Liver (tissue), 3 donors: ENCODE data around the gene CDA.

ENCODE experiments used
- FOXA1 ChIP-seq: IDR thresholded peaks from 2 replicates; pipeline ENCODE4 v1.6.1; 2016; ENCODE audit warnings: antibody characterized with exemption
- JUND ChIP-seq, 2 donors: IDR thresholded peaks; 2 replicates each; pipeline ENCODE4 v1.6.1; 2016; ENCODE audit warnings: antibody characterized with exemption in 2 of 2
- RAD21 ChIP-seq, 2 donors: IDR thresholded peaks; 2 replicates each; pipeline ENCODE4 v1.6.1; 2016; ENCODE audit warnings: antibody characterized with exemption in 2 of 2, mild to moderate bottlenecking in 2 of 2
- SP1 ChIP-seq: IDR thresholded peaks from 2 replicates; pipeline ENCODE4 v1.6.1; 2018; ENCODE audit warnings: antibody characterized with exemption, mild to moderate bottlenecking
- TAF1 ChIP-seq: conservative IDR thresholded peaks from 2 replicates; pipeline ENCODE4 v1.6.1; 2016; ENCODE audit warnings: antibody characterized with exemption, mild to moderate bottlenecking
- YY1 ChIP-seq: IDR thresholded peaks from 2 replicates; pipeline ENCODE4 v1.6.1; 2016; ENCODE audit warnings: antibody characterized with exemption, mild to moderate bottlenecking
- TF ChIP-seq, protein P1 (sequence below): fragments of 150-350 bp; IDR thresholded peaks from 2 replicates; pipeline ENCODE4 v1.5.1; 2017; ENCODE audit warnings: improper control_type of control experiment, low read depth, low read length; ENCODE audit not compliant: missing input control
- TF ChIP-seq, protein P2 (sequence below): IDR thresholded peaks from 2 replicates; pipeline ENCODE4 v1.6.1; 2016; ENCODE audit warnings: antibody characterized with exemption
- TF ChIP-seq, protein P3 (sequence below): IDR thresholded peaks from 2 replicates; pipeline ENCODE4 v1.6.1; 2016; ENCODE audit warnings: antibody characterized with exemption
- TF ChIP-seq, protein P4 (sequence below): IDR thresholded peaks from 2 replicates; pipeline ENCODE4 v1.6.1; 2016; ENCODE audit warnings: antibody characterized with exemption, mild to moderate bottlenecking
- TF ChIP-seq, protein P5 (sequence below): IDR thresholded peaks from 2 replicates; pipeline ENCODE4 v1.6.1; 2016; ENCODE audit warnings: antibody characterized with exemption
- donor health status: healthy.
- donor health status: healthy.

DNA sequence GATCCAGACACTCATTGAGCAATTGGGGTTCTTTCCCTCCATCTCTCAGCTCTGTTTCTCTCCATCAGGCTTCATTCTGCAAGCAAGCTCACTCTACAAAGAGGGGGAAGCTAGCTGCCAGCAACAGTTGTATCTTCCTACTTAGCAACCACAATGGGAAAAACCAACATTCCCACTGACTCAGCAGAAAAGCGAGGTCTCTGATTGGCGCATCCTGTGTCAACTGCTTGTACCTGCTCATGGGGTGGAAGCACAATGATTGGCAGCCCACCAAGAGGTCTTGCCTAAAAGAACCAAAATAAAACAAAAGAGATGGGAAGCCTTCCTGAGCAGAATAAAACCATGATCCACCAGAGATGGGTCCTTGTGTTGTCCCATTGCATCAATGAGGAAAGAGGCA lies 4.0 kb upstream of the CDA start:
- TF ChIP-seq, protein P1, sequence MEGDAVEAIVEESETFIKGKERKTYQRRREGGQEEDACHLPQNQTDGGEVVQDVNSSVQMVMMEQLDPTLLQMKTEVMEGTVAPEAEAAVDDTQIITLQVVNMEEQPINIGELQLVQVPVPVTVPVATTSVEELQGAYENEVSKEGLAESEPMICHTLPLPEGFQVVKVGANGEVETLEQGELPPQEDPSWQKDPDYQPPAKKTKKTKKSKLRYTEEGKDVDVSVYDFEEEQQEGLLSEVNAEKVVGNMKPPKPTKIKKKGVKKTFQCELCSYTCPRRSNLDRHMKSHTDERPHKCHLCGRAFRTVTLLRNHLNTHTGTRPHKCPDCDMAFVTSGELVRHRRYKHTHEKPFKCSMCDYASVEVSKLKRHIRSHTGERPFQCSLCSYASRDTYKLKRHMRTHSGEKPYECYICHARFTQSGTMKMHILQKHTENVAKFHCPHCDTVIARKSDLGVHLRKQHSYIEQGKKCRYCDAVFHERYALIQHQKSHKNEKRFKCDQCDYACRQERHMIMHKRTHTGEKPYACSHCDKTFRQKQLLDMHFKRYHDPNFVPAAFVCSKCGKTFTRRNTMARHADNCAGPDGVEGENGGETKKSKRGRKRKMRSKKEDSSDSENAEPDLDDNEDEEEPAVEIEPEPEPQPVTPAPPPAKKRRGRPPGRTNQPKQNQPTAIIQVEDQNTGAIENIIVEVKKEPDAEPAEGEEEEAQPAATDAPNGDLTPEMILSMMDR, result no peak
- TF ChIP-seq, protein P2, sequence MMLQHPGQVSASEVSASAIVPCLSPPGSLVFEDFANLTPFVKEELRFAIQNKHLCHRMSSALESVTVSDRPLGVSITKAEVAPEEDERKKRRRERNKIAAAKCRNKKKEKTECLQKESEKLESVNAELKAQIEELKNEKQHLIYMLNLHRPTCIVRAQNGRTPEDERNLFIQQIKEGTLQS, result no peak
- TF ChIP-seq YY1 (no peak), SP1 (no peak), JUND (IDR thresholded peaks at IDR 0.05) (no peak), RAD21 (IDR thresholded peaks at IDR 0.05) (no peak), FOXA1 (no peak), TAF1 (no peak)
- TF ChIP-seq, protein P3, sequence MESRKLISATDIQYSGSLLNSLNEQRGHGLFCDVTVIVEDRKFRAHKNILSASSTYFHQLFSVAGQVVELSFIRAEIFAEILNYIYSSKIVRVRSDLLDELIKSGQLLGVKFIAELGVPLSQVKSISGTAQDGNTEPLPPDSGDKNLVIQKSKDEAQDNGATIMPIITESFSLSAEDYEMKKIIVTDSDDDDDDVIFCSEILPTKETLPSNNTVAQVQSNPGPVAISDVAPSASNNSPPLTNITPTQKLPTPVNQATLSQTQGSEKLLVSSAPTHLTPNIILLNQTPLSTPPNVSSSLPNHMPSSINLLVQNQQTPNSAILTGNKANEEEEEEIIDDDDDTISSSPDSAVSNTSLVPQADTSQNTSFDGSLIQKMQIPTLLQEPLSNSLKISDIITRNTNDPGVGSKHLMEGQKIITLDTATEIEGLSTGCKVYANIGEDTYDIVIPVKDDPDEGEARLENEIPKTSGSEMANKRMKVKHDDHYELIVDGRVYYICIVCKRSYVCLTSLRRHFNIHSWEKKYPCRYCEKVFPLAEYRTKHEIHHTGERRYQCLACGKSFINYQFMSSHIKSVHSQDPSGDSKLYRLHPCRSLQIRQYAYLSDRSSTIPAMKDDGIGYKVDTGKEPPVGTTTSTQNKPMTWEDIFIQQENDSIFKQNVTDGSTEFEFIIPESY, result no peak
- TF ChIP-seq, protein P4, sequence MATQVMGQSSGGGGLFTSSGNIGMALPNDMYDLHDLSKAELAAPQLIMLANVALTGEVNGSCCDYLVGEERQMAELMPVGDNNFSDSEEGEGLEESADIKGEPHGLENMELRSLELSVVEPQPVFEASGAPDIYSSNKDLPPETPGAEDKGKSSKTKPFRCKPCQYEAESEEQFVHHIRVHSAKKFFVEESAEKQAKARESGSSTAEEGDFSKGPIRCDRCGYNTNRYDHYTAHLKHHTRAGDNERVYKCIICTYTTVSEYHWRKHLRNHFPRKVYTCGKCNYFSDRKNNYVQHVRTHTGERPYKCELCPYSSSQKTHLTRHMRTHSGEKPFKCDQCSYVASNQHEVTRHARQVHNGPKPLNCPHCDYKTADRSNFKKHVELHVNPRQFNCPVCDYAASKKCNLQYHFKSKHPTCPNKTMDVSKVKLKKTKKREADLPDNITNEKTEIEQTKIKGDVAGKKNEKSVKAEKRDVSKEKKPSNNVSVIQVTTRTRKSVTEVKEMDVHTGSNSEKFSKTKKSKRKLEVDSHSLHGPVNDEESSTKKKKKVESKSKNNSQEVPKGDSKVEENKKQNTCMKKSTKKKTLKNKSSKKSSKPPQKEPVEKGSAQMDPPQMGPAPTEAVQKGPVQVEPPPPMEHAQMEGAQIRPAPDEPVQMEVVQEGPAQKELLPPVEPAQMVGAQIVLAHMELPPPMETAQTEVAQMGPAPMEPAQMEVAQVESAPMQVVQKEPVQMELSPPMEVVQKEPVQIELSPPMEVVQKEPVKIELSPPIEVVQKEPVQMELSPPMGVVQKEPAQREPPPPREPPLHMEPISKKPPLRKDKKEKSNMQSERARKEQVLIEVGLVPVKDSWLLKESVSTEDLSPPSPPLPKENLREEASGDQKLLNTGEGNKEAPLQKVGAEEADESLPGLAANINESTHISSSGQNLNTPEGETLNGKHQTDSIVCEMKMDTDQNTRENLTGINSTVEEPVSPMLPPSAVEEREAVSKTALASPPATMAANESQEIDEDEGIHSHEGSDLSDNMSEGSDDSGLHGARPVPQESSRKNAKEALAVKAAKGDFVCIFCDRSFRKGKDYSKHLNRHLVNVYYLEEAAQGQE, result no peak
- TF ChIP-seq, protein P5, sequence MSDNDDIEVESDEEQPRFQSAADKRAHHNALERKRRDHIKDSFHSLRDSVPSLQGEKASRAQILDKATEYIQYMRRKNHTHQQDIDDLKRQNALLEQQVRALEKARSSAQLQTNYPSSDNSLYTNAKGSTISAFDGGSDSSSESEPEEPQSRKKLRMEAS, result no peak
